ENCODE measurements around the gene LYPLAL1. TPM values are rescaled to one million over a fixed set of nuclear protein-coding genes. Genes with fewer than 3 reads are reported as not detected.
A peak's percentile ranks its signal among the peaks of the same experiment; 100 is the strongest.

LYPLAL1 gene
- total RNA-seq, 1 donor from 2014 or later, result 16.0 TPM

- H3K27me3 Mint-ChIP-seq (ENCODE audit: unreplicated experiment), result no peaks in the 10 kb centered on the region
- no peak for TF ChIP-seq CTCF (IDR thresholded peaks at IDR 0.05)
- H3K9me3 Mint-ChIP-seq (ENCODE audit: unreplicated experiment), result no peaks in the 10 kb centered on the region
- no peaks in the 10 kb centered on the region for H3K36me3 Mint-ChIP-seq (ENCODE audit: unreplicated experiment)
- DNase-seq (ENCODE audit: extremely low spot score, unreplicated experiment), result no peak
- H3K4me1 Mint-ChIP-seq (ENCODE audit: unreplicated experiment), result peaks cover 17% of the 10 kb centered on the region
- H3K27ac Mint-ChIP-seq (ENCODE audit: unreplicated experiment), result peak overlapping the region; percentile 17
- H3K4me3 Mint-ChIP-seq (ENCODE audit: unreplicated experiment), result no peak overlapping the region
Observed at GRCh38 chr1:219160967-219161366, 12.7 kb upstream of the LYPLAL1 start.

- no peak for TF ChIP-seq CTCF (IDR thresholded peaks at IDR 0.05)
- peak overlapping the region; percentile 17 for H3K27ac Mint-ChIP-seq (ENCODE audit: unreplicated experiment)
- DNase-seq (ENCODE audit: extremely low spot score, unreplicated experiment), result no peak
- no peaks in the 10 kb centered on the region for H3K27me3 Mint-ChIP-seq (ENCODE audit: unreplicated experiment)
- no peaks in the 10 kb centered on the region for H3K9me3 Mint-ChIP-seq (ENCODE audit: unreplicated experiment)
- H3K4me3 Mint-ChIP-seq (ENCODE audit: unreplicated experiment), result no peak overlapping the region
- peaks cover 17% of the 10 kb centered on the region for H3K4me1 Mint-ChIP-seq (ENCODE audit: unreplicated experiment)
- no peaks in the 10 kb centered on the region for H3K36me3 Mint-ChIP-seq (ENCODE audit: unreplicated experiment)
Observed at GRCh38 chr1:219161371-219161770, 12.3 kb upstream of the LYPLAL1 start.

- Mint-ChIP-seq H3K36me3 (ENCODE audit: unreplicated experiment) (no peaks in the 10 kb centered on the region), H3K4me3 (ENCODE audit: unreplicated experiment) (no peak overlapping the region), H3K27me3 (ENCODE audit: unreplicated experiment) (no peaks in the 10 kb centered on the region), H3K27ac (ENCODE audit: unreplicated experiment) (no peak overlapping the region), H3K9me3 (ENCODE audit: unreplicated experiment) (no peaks in the 10 kb centered on the region), H3K4me1 (ENCODE audit: unreplicated experiment) (peaks cover 17% of the 10 kb centered on the region)
- no peak for DNase-seq (ENCODE audit: extremely low spot score, unreplicated experiment)
- TF ChIP-seq CTCF (IDR thresholded peaks at IDR 0.05), result no peak
Observed at GRCh38 chr1:219163401-219163954, 10.2 kb upstream of the LYPLAL1 start.

GRCh38 chr1:219171192-219171935, 2.3 kb upstream of the LYPLAL1 start:
- Mint-ChIP-seq H3K36me3 (ENCODE audit: unreplicated experiment) (peaks cover under 1% of the 10 kb centered on the region), H3K27ac (ENCODE audit: unreplicated experiment) (no peak overlapping the region), H3K4me3 (ENCODE audit: unreplicated experiment) (no peak overlapping the region), H3K9me3 (ENCODE audit: unreplicated experiment) (no peaks in the 10 kb centered on the region), H3K4me1 (ENCODE audit: unreplicated experiment) (peaks cover 28% of the 10 kb centered on the region), H3K27me3 (ENCODE audit: unreplicated experiment) (no peaks in the 10 kb centered on the region)
- no peak for TF ChIP-seq CTCF (IDR thresholded peaks at IDR 0.05)
- no peak for DNase-seq (ENCODE audit: extremely low spot score, unreplicated experiment)

- peaks cover 38% of the 10 kb centered on the region for H3K4me1 Mint-ChIP-seq (ENCODE audit: unreplicated experiment)
- no peak for DNase-seq (ENCODE audit: extremely low spot score, unreplicated experiment)
- peaks cover 2% of the 10 kb centered on the region for H3K36me3 Mint-ChIP-seq (ENCODE audit: unreplicated experiment)
- peak overlapping the region; percentile 94 for H3K27ac Mint-ChIP-seq (ENCODE audit: unreplicated experiment)
- no peak for TF ChIP-seq CTCF (IDR thresholded peaks at IDR 0.05)
- H3K9me3 Mint-ChIP-seq (ENCODE audit: unreplicated experiment), result no peaks in the 10 kb centered on the region
- peak overlapping the region; percentile 94 for H3K4me3 Mint-ChIP-seq (ENCODE audit: unreplicated experiment)
- H3K27me3 Mint-ChIP-seq (ENCODE audit: unreplicated experiment), result no peaks in the 10 kb centered on the region
Observed at GRCh38 chr1:219172821-219173220, 857 bp upstream of the LYPLAL1 start.

All from osteocyte (in vitro differentiated cells).